ENCODE results near the gene CHRND. TPM values are rescaled to one million over a fixed set of nuclear protein-coding genes. Genes with fewer than 3 reads are reported as not detected.

The CHRND gene
- total RNA-seq, 3 donors from 2014 or later (not counting 1 experiment from before 2014, with no cell fraction given): not detected

GRCh38 chr2:232545511-232546375 lies 19.8 kb downstream of the CHRND start:
- Histone ChIP-seq H3K9me3 (ENCODE audit: control insufficient read depth, insufficient read depth, low read length) (no peaks in the 10 kb centered on the region), H3K27me3 (ENCODE audit: control insufficient read depth, insufficient read depth, low read length) (no peaks in the 10 kb centered on the region), H3K4me3 (ENCODE audit: low read length) (no peak overlapping the region), H3K4me1 (ENCODE audit: control insufficient read depth, insufficient read depth, low read length) (peaks cover 6% of the 10 kb centered on the region), H3K36me3 (ENCODE audit: control insufficient read depth, insufficient read depth, low read length) (peaks cover 3% of the 10 kb centered on the region), H3K27ac (ENCODE audit: low read length) (no peak overlapping the region)
- H3K27ac Mint-ChIP-seq: no peak overlapping the region
- no peak for ATAC-seq
- no peaks in the 10 kb centered on the region for H3K27me3 Mint-ChIP-seq (ENCODE audit: low read depth in 2 of 2)
- no peaks in the 10 kb centered on the region for H3K36me3 Mint-ChIP-seq
- DNase-seq: no peak
- no peak for TF ChIP-seq CTCF (IDR thresholded peaks at IDR 0.05)
- 95% methylated on average over 16 of the region's 17 CpGs for WGBS (ENCODE audit: insufficient coverage)
- intact Hi-C loops (cut with micrococcal nuclease): no loop called here
- H3K4me3 Mint-ChIP-seq: no peak overlapping the region
- H3K9me3 Mint-ChIP-seq: peaks cover 0 to 2% of the 10 kb centered on the region in 2 donors
- peaks cover 28 to 29% of the 10 kb centered on the region in 2 donors for H3K4me1 Mint-ChIP-seq

- ATAC-seq (no peak), DNase-seq (no peak)
- Histone ChIP-seq H3K27ac (ENCODE audit: low read length) (no peak overlapping the region), H3K9me3 (ENCODE audit: control insufficient read depth, insufficient read depth, low read length) (no peaks in the 10 kb centered on the region), H3K27me3 (ENCODE audit: control insufficient read depth, insufficient read depth, low read length) (no peaks in the 10 kb centered on the region), H3K4me3 (ENCODE audit: low read length) (no peak overlapping the region), H3K4me1 (ENCODE audit: control insufficient read depth, insufficient read depth, low read length) (peaks cover 16% of the 10 kb centered on the region), H3K36me3 (ENCODE audit: control insufficient read depth, insufficient read depth, low read length) (peaks cover 3% of the 10 kb centered on the region)
- Mint-ChIP-seq H3K9me3 (peaks cover 0 to 2% of the 10 kb centered on the region in 2 donors), H3K36me3 (no peaks in the 10 kb centered on the region), H3K27me3 (ENCODE audit: low read depth in 2 of 2) (no peaks in the 10 kb centered on the region), H3K27ac (no peak overlapping the region), H3K4me3 (no peak overlapping the region), H3K4me1 (peaks cover 45 to 46% of the 10 kb centered on the region in 2 donors)
- 97% methylated on average over 6 of the region's 6 CpGs for WGBS (ENCODE audit: insufficient coverage)
- no peak for TF ChIP-seq CTCF (IDR thresholded peaks at IDR 0.05)
- intact Hi-C loops (cut with micrococcal nuclease): no loop called here
Observed at GRCh38 chr2:232547991-232548390, 22.0 kb downstream of the CHRND start.

- DNase-seq: no peak
- peaks cover 17% of the 10 kb centered on the region for H3K4me1 ChIP-seq (ENCODE audit: control insufficient read depth, insufficient read depth, low read length)
- ATAC-seq: no peak
Observed at GRCh38 chr2:232549655-232550353, 23.8 kb downstream of the CHRND start.

More at GRCh38 chr2:232549655-232550353, 23.8 kb downstream of the CHRND start:
- TF ChIP-seq CTCF (IDR thresholded peaks at IDR 0.05): no peak
- H3K9me3 ChIP-seq (ENCODE audit: control insufficient read depth, insufficient read depth, low read length): no peaks in the 10 kb centered on the region
- H3K27me3 ChIP-seq (ENCODE audit: control insufficient read depth, insufficient read depth, low read length): no peaks in the 10 kb centered on the region
- peaks cover 5% of the 10 kb centered on the region for H3K36me3 ChIP-seq (ENCODE audit: control insufficient read depth, insufficient read depth, low read length)
- 29% methylated on average over 18 of the region's 21 CpGs for WGBS (ENCODE audit: insufficient coverage)
- Mint-ChIP-seq H3K27ac (peak overlapping the region; percentile 94 to 98), H3K4me3 (peak overlapping the region; percentile 99), H3K4me1 (peaks cover 56 to 64% of the 10 kb centered on the region in 2 donors), H3K27me3 (ENCODE audit: low read depth in 2 of 2) (no peaks in the 10 kb centered on the region), H3K36me3 (no peaks in the 10 kb centered on the region), H3K9me3 (peaks cover 0 to 2% of the 10 kb centered on the region in 2 donors)
- intact Hi-C loops (cut with micrococcal nuclease): no loop called here
- H3K4me3 ChIP-seq (ENCODE audit: low read length): peak overlapping the region; percentile 62
- H3K27ac ChIP-seq (ENCODE audit: low read length): peak overlapping the region; percentile 89
